Smooth muscle cell (in vitro differentiated cells): ENCODE measurements around the gene TMEM200C. TPM values are rescaled to one million over a fixed set of nuclear protein-coding genes. Genes with fewer than 3 reads are reported as not detected.

ENCODE experiments used
- DNase-seq: peaks from one replicate; lab custom pipeline; 2025; ENCODE audit not compliant: unreplicated experiment; lab: John Stamatoyannopoulos, UW
- H2AFZ ChIP-seq: fragments of 200-600 bp; sonication (generic); 2 replicates; pipeline ENCODE4 v1.6.0; 2016; ENCODE audit warnings: antibody characterized with exemption, low read depth, mild to moderate bottlenecking
- H3F3A ChIP-seq: fragments of 200-600 bp; sonication (generic); 2 replicates; pipeline ENCODE4 v1.6.0; 2017; ENCODE audit warnings: antibody characterized with exemption, low read depth
- H3K27ac ChIP-seq: fragments of 200-600 bp; sonication (generic); 2 replicates; pipeline ENCODE4 v1.5.1; 2016; ENCODE audit warnings: low read depth, mild to moderate bottlenecking
- H3K27me3 ChIP-seq: fragments of 200-600 bp; sonication (generic); 2 replicates; pipeline ENCODE4 v1.6.1; 2016; ENCODE audit warnings: low read depth, mild to moderate bottlenecking
- H3K36me3 ChIP-seq: fragments of 200-600 bp; sonication (generic); 2 replicates; pipeline ENCODE4 v1.5.1; 2016; ENCODE audit warnings: low read depth
- H3K4me1 ChIP-seq: fragments of 200-600 bp; sonication (generic); 2 replicates; pipeline ENCODE4 v1.5.1; 2016; ENCODE audit warnings: low read depth
- H3K4me2 ChIP-seq: fragments of 200-600 bp; sonication (generic); 2 replicates; pipeline ENCODE4 v1.6.0; 2016; ENCODE audit warnings: mild to moderate bottlenecking
- H3K4me3 ChIP-seq: fragments of 200-600 bp; sonication (generic); 2 replicates; pipeline ENCODE4 v1.5.1; 2016; ENCODE audit warnings: mild to moderate bottlenecking
- H3K79me2 ChIP-seq: fragments of 200-600 bp; sonication (generic); 2 replicates; pipeline ENCODE4 v1.6.0; 2016; ENCODE audit warnings: low read depth, mild to moderate bottlenecking
- H3K9ac ChIP-seq: fragments of 200-600 bp; sonication (generic); 2 replicates; pipeline ENCODE4 v1.6.0; 2016; ENCODE audit warnings: low read depth
- H3K9me3 ChIP-seq: fragments of 200-600 bp; sonication (generic); replicated peaks from 2 replicates; pipeline ENCODE4 v1.5.1; 2016; ENCODE audit warnings: low read depth
- H4K20me1 ChIP-seq: fragments of 200-600 bp; sonication (generic); 2 replicates; pipeline ENCODE4 v1.6.0; 2016; ENCODE audit warnings: low read depth
- WGBS: methylation state at CpG from one replicate; pipeline ENCODE4 v1.1.7; 2016; ENCODE audit warnings: low lambda C conversion rate; 5-methylcytosine and 5-hydroxymethylcytosine counted together
- polyA plus RNA-seq: library from polyadenylated mRNA; unstranded; fragments of >200 nt; fragmentation: Nextera tagmentation; extraction: Ambion mirVana; gene quantifications from 2 replicates; pipeline ENCODE4 v1.2.1, GENCODE V29; 2016
- total RNA-seq: library from RNA; depleted of rRNA; stranded (reverse); fragments of >200 nt; gene quantifications from 2 replicates; pipeline ENCODE4 v1.2.3, GENCODE V29; 2014
- TF ChIP-seq, protein P1 (sequence below): fragments of 200-600 bp; sonication (generic); IDR thresholded peaks from 2 replicates; pipeline ENCODE4 v1.5.1; 2017; ENCODE audit warnings: borderline replicate concordance, mild to moderate bottlenecking, antibody characterized with exemption; ENCODE audit not compliant: insufficient read depth, poor library complexity, severe bottlenecking

The TMEM200C gene
- total and polyA plus RNA-seq, 2 experiments from 2014 or later: 0.56 to 1.2 TPM

- no peaks in the 10 kb centered on the region for H3K4me1 ChIP-seq
- H3K27ac ChIP-seq: no peak overlapping the region
- TF ChIP-seq, protein P1, sequence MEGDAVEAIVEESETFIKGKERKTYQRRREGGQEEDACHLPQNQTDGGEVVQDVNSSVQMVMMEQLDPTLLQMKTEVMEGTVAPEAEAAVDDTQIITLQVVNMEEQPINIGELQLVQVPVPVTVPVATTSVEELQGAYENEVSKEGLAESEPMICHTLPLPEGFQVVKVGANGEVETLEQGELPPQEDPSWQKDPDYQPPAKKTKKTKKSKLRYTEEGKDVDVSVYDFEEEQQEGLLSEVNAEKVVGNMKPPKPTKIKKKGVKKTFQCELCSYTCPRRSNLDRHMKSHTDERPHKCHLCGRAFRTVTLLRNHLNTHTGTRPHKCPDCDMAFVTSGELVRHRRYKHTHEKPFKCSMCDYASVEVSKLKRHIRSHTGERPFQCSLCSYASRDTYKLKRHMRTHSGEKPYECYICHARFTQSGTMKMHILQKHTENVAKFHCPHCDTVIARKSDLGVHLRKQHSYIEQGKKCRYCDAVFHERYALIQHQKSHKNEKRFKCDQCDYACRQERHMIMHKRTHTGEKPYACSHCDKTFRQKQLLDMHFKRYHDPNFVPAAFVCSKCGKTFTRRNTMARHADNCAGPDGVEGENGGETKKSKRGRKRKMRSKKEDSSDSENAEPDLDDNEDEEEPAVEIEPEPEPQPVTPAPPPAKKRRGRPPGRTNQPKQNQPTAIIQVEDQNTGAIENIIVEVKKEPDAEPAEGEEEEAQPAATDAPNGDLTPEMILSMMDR: no peak
- 71% methylated on average over 2 of the region's 2 CpGs for WGBS
- no peak overlapping the region for H2AFZ ChIP-seq
- H3K4me3 ChIP-seq: no peak overlapping the region
- H4K20me1 ChIP-seq: no peaks in the 10 kb centered on the region
- H3K27me3 ChIP-seq: peaks cover 30% of the 10 kb centered on the region
- H3F3A ChIP-seq: no peaks in the 10 kb centered on the region
- H3K36me3 ChIP-seq: no peaks in the 10 kb centered on the region
- no peak for DNase-seq
- peaks cover 6% of the 10 kb centered on the region for H3K9me3 ChIP-seq
- no peak overlapping the region for H3K4me2 ChIP-seq
- H3K79me2 ChIP-seq: no peaks in the 10 kb centered on the region
- H3K9ac ChIP-seq: no peak overlapping the region
Observed at GRCh38 chr18:5930789-5931188, 35.5 kb upstream of the TMEM200C start.

DNA sequence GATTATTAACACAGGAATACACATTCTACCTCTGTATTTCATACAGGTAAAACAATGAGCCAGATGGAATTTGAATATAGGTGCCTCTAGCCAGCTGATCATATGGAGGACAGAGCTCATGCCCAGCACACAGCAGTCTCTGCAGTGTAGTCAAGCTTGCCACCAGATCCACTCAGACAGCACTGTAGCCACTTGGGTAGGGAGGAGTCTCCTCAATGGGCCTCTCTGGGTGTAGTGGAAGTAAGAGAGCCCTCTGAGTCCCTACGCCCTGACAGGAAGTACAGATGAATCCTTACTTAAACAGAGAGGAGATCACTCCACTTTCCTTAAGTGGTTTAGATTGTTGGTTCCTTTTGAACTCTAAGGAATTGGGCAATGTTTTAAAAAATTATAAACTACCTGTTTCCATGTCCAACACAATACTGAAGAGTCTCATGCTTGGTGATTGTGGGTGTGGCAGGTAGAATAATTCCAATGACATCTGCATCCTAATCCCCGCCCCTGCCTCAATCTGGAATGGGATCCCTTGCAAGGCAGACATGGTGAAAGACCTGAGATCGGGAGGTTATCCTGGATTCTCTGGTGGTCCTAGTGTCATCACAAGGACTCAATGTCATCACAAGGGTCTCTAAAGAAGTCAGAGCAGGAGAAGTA lies 23.0 kb upstream of the TMEM200C start:
- H3K4me2 ChIP-seq: no peak overlapping the region
- H3K4me1 ChIP-seq: no peaks in the 10 kb centered on the region
- H3F3A ChIP-seq: no peaks in the 10 kb centered on the region
- WGBS: 88% methylated on average over 3 of the region's 3 CpGs
- H3K9me3 ChIP-seq: no peaks in the 10 kb centered on the region
- H4K20me1 ChIP-seq: no peaks in the 10 kb centered on the region
- H3K27me3 ChIP-seq: no peaks in the 10 kb centered on the region
- no peaks in the 10 kb centered on the region for H3K79me2 ChIP-seq
- TF ChIP-seq, protein P1: no peak
- no peak for DNase-seq
- H3K4me3 ChIP-seq: no peak overlapping the region
- H2AFZ ChIP-seq: no peak overlapping the region
- H3K27ac ChIP-seq: no peak overlapping the region
- no peak overlapping the region for H3K9ac ChIP-seq
- no peaks in the 10 kb centered on the region for H3K36me3 ChIP-seq

DNA sequence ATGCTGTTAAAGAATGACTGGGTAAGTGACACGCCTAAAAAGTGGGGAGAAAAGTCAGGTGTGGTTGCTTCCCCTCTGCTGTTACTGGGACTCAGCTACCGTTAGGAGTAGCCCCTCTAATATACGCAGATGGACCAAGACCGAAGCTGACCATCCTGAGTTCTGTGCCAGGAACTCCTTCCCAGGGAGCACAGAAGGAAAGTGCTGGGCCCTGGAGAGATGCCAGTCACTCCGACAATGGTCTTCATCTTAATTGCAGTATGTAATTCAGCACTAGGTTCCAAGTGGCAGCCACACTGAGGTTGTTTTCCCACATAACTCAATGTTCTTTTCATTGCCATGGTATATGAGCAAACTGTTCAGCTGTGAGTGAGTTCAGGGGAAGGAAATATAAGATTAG lies 19.6 kb upstream of the TMEM200C start:
- Histone ChIP-seq H3K4me1 (no peaks in the 10 kb centered on the region), H2AFZ (no peak overlapping the region), H3K79me2 (no peaks in the 10 kb centered on the region), H3K36me3 (no peaks in the 10 kb centered on the region), H4K20me1 (no peaks in the 10 kb centered on the region), H3K4me3 (no peak overlapping the region), H3K27me3 (no peaks in the 10 kb centered on the region), H3K9ac (no peak overlapping the region), H3K27ac (no peak overlapping the region), H3F3A (no peaks in the 10 kb centered on the region), H3K4me2 (no peak overlapping the region), H3K9me3 (no peaks in the 10 kb centered on the region)
- TF ChIP-seq, protein P1: no peak
- no peak for DNase-seq
- 92% methylated on average over 5 of the region's 5 CpGs for WGBS

GRCh38 chr18:5914016-5914415 lies 18.7 kb upstream of the TMEM200C start:
- Histone ChIP-seq H3F3A (no peaks in the 10 kb centered on the region), H3K4me1 (no peaks in the 10 kb centered on the region), H3K79me2 (no peaks in the 10 kb centered on the region), H3K9ac (no peak overlapping the region), H3K36me3 (no peaks in the 10 kb centered on the region), H3K4me2 (no peak overlapping the region), H2AFZ (no peak overlapping the region), H3K9me3 (no peaks in the 10 kb centered on the region), H4K20me1 (no peaks in the 10 kb centered on the region), H3K4me3 (no peak overlapping the region), H3K27ac (no peak overlapping the region), H3K27me3 (no peaks in the 10 kb centered on the region)
- TF ChIP-seq, protein P1: no peak
- WGBS: 0% methylated on average over 1 of the region's 1 CpG
- no peak for DNase-seq
